HG02970 (cell line): ENCODE measurements around the gene TMEM232.

Experiments used
- ATAC-seq: cut with Tn5 transposase; IDR thresholded peaks from one replicate; pipeline ENCODE4 v1.9.1; 2021; ENCODE audit warnings: mild to moderate bottlenecking, moderate library complexity, moderate number of reproducible peaks; ENCODE audit not compliant: unreplicated experiment, low FRiP score

The TMEM232 gene

DNA sequence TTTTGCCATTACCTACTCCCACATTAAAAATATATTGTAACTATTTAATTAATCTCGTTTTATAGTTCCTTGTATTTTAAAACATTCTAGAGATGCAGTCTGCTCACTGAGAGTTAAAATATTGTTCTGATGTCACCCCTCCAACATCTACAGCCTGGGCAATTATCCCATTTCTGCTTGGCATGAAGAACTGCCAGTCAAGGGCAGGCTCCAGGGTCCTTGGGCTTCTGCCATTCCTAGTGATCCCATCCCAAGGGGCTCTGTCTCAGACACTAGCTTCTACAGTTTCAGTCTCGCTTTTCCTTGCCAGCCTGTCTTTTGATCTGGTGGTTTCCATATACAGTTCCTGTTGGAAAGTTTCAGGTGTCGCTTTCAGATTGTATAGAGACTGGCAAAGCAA, 287.2 kb downstream of the TMEM232 start:
- no peak for ATAC-seq

DNA sequence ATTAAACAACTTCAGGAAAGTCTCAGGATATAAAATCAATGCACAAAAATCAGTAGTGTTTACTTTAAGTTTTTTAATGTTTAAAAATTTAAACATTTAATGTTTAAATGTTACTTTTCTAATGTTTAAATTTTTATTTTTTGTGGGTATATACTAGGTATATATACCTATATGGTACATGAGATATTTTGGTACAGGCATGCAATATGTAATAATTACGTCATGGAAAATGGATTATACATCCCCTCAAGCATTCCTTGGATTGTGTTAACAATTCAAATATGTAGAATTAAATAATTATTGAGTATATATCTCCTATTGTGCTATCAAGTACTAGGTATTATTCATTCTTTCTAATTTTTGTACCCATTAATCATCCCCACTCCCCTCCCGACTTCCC, 291.3 kb downstream of the TMEM232 start:
- no peak for ATAC-seq

DNA sequence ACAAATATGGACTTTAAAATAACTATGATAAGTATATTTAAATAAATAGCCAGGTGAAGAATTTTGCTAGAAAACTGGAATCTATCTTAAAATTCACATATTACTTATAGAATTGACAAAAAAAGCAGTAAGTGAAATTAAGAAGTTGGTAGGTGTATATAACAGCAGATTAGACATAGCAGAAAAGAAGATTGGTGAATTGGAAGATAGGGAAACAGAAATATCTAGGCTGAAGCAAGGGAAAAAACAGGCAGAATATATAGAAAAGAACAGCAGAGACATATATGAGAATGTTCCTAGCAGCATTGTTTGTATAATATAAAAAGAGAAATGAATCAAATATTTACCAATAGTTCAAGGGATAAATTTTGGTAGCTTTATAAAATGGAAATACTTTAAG, 294.9 kb downstream of the TMEM232 start:
- no peak for ATAC-seq

DNA sequence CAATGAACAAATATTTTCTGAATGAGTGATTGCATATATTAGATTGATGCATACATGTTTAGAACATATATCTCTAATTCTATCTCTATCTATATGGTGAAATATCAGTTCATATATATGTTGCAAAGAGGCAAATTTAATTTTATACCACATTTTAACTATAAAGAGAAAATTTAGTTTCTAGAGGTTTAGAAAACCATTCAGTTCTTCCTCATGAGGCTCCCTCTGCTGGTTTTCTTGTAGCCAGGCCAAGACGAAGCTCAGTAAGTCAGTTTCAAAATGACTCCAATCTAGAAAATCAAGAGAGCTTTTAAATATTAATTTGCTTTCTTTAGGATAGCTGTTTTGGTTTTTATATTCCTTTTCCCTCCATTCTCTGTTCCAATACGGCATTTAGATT, 312.1 kb downstream of the TMEM232 start:
- no peak for ATAC-seq

DNA sequence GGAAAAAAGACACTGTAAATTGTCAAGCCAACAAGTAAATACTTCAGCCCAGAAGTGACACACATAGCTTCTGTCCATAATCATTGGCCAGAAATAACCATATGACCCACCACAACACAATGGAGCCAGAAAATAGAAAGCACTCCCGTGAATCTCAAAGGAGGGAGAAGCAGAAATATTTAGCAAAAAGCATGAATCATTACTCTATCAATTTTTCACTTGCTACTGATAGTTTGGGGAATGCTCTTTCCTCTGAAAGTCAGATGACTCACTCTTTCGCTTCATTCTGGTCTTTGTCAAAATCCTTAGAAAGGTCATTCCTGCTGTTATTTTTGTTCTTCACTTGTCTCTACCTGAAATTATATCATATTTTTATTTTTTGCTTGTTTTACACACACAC, 312.6 kb downstream of the TMEM232 start:
- no peak for ATAC-seq

DNA sequence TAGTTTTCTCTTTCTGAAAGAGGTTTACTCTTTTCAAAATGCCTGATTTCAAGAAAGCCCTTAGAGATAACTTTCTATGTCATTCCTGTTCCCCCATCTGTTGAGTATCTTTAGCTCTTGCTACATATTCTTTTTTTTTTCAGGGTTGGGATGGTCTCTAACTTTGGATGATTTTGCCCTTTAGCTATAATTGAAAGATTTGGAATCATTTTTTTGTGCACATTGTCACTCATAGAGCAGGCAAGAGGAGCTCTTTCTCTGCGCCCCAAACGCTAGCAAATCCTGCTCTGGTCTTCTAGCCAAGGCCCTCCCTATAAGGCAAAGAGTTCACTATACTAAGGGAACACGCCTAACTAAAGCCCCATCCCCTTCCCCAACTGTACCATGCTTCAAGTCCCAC, 316.9 kb downstream of the TMEM232 start:
- ATAC-seq, result no peak

DNA sequence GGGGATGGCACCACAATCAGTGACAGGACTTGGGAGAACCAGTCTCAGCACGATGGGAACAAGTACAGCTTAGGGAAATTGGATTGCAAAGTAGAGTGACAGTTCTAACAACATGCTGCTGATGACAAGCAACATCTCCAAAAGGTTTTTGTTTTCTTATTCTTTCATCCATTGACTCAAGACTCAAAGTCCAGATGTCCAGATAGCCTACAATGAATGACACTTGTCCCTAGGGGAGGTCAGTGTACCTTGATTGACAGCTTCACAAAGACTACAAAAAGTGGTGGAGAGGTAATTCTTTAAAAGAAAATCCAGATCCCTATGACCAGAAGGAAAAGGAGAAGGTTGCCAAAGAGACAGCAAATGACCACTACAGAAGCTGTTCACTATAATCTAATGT, 323.9 kb downstream of the TMEM232 start:
- no peak for ATAC-seq

DNA sequence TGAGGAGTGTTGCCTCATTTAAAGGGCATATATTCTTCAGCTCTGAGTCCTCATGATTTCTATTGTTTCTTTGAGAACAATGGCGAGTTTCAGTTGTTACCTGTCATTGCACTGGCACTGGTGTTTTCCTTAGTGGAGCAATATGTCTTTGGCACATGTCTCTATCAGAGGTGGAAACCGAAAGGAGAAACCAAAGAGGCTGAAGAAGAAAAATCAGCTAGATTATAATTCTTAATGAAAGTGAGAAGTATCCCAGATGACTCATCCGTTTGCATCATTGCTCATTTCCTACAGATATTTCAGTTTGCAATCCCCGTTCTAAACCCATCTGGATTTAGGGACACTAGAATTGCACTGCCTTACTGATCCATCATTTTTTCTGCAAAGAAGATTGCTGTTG, 324.6 kb downstream of the TMEM232 start:
- ATAC-seq, result no peak

DNA sequence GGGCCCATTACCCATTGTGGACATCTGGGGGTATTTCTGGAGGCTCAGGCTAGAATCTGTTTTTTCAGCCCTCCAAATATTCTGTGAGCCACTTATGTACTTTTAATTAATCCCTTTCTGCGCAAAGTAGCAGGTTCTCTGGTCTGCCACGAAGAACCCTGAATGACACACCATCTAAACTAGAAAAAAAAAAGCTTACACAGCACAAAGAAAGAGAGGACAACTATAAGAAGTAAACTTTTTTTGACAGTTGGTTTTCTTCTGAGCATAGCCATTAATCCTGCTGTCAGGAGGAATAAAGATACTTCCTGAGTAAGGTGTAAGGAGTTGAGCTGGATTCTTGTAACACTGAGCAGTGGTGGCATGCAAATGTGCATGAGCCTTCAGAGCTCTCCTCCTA, 327.5 kb downstream of the TMEM232 start:
- ATAC-seq, result no peak

DNA sequence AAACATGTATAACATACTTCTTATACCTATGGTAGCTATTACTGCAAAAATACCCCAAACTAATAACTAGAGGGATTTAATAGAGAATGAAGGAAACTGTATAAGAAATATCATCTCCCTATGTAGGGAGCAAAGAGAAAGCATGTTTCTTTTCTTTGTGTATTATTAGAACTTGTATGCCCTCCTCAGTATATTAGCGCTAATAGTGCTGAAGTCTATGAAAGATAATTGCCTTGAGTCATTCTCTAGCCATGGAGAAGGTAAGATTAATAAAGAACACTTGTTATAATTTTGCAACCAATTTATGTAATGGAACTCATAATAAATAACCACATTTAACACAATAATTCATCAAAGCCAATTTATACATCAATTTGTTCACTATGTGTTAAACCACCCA, 329.2 kb downstream of the TMEM232 start:
- no peak for ATAC-seq

DNA sequence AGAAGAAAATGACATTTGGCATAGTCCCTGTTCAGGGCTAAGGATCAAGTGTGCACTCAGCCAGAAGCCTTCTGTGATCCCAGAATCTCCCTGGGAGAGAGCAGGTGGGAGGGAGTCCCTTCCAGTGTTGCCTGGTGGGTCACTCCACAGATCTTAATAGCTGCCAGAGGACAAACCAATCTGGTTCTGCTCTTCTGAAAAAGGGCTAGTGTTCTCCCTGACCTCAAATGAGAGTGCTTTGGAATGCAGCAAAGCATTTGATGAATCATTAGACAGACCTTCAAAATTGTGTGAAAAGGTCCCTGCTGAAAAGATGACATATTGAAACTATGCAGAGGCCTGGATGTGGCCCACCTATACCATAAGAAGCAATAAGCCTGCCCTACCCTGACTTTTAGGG, 339.7 kb downstream of the TMEM232 start:
- no peak for ATAC-seq

DNA sequence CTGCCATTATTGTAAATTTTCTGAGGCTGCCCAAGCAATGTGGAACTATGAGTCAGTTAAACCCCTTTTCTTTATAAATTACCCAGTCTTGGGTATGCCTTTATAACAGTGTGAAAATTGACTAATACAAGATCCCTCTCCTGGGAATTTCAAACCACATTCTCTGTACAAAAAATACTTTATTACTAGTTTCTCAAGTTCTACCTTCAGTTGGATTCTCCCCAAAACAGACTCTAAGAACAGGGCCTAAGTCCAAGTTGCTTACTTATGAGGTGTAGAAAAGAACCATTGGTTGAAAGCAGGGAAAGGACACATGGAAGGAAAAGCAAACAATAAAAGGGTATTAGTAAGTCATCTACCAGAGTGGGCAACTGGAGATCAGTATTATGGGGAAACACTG, 343.2 kb downstream of the TMEM232 start:
- ATAC-seq, result no peak

DNA sequence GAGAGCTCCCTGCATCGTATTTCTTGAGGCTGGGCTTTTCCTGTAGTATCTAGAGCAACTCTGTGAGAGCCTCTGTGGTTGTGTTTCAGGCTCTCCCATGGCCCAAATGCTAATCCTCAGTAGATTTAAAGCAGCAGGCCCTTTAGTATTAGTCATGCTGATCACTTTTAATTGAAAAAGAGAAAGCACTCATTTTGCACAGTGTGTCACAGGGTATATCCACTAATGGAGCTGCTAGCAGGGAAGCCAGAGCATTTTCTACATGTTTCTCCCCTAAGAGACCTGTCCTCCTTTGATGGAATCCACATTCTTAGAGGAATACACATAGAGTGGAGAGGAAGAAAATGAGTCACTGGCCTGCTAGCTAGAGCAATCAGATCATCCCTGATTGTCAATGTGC, 348.5 kb downstream of the TMEM232 start:
- no peak for ATAC-seq

DNA sequence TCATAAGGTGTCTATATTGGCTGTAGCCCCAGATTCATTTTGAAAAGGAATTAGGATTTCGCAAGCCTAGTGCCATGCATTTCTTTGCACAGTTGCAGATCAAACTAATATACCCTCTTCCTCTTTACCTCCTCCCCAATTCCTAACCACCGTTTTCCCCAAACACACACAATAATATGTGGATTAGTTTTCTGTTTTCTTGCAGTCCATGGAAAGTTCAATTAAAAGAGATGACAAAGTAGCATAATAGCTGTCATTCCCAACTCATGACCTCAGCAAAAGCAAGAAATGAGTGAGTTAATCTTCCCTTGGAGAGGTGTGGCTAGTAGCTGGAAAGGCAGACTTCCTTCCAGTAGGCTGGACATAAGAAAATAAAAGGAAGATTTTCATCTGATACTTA, 349.1 kb downstream of the TMEM232 start:
- ATAC-seq, result no peak

DNA sequence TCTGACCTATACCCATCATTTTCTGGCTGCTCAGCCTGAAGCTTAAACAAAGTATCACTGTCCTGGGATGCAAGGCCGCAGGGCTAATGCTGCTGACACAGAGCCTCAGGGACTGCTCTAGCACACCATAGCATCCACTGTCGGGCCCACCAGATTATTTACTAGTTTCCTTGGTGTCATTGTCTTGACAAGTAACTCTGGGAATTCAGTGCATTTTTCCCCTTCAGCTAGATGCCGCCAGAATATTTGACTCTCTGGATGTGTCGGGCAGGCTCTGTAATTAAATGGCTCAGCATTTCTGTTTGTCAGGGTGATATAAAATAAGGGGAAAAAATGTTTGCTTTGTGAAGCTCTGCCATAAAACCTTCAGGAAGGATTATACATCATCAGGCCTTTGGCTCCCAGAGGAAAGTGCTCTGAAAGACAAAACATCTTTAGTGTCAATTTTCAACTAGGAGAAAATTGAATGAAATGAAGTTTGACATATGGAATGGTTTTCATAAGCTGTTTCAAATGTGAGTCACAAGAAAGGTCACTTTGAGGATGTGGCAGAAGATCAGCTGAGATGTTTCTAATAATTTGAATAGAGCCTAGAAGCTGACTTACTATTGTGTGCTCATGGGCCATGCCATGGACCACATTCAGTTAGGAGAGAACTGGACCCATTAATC, 350.1 kb downstream of the TMEM232 start:
- no peak for ATAC-seq

DNA sequence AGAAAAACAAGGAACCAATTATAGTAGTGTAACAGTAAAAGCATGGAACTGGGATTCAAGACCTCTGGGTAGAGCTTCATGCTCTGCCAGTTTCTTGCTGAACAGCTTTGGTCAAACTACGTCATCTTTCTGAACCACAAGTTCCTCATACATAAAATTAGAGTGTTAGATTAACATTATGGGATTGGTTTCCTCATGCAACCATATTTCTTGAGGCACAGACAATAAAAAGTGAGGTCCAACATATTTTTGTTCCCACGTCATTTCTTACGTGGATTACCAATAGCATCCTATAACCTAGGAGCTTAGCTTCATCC, 354.8 kb downstream of the TMEM232 start:
- peak; percentile 79 for ATAC-seq

DNA sequence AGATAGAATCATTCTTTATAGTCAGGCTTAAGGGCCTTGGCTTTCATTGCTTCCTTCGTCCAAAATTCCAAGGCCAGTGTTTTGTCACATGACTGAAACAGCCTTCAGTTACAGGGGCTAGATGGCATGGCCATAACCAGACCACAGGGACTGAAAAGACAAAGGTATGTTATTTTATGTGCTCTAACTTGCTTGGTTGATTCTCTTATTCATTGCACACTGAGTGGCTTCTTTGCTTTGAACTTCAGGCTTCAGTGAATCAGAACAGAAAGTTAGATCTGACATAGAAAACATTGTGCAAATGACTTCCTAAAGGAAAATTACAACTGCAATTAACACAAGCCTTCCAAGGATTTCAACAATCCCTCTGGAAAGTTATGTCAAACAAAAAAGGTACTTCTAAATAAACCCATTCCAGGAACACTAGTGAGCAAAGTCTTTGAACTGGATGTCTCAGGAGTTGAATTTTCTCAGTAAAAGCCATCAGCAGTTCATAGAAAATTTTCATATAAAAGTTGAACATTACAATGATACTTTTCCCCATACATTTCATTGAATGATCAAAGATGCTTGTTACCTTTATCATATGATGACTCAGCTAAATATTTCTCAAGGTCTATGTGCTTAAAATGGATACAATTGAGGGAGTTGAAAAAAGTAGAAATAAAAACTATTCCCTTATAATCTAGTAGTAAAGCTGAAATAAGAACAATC, 355.3 kb downstream of the TMEM232 start:
- no peak for ATAC-seq
